Trophoblast cell (in vitro differentiated cells and primary cell): Measurements from ENCODE around the gene TRABD2B.

Experiments used
- DNase-seq, 2 donors: peaks; one replicate each; pipeline ENCODE4 v3.0.0-alpha.2; 2016
- H2AFZ ChIP-seq: 2 replicates; pipeline ENCODE4 v1.6.1; 2013; ENCODE audit warnings: low read length, moderate library complexity, mild to moderate bottlenecking; ENCODE audit not compliant: insufficient read depth, poor library complexity
- H2AK5ac ChIP-seq: 2 replicates; pipeline ENCODE4 v1.6.1; 2013; ENCODE audit warnings: mild to moderate bottlenecking, low read length
- H2BK120ac ChIP-seq: 2 replicates; pipeline ENCODE4 v1.6.1; 2013; ENCODE audit warnings: low read length, mild to moderate bottlenecking, moderate library complexity; ENCODE audit not compliant: insufficient read depth, poor library complexity
- H2BK12ac ChIP-seq: 2 replicates; pipeline ENCODE4 v1.6.1; 2013; ENCODE audit warnings: mild to moderate bottlenecking, low read length, moderate library complexity
- H2BK5ac ChIP-seq: 2 replicates; pipeline ENCODE4 v1.6.1; 2013; ENCODE audit warnings: low read length, low read depth, moderate library complexity, mild to moderate bottlenecking; ENCODE audit not compliant: poor library complexity
- H3K14ac ChIP-seq: 2 replicates; pipeline ENCODE4 v1.6.1; 2013; ENCODE audit warnings: mild to moderate bottlenecking, low read length
- H3K18ac ChIP-seq: 2 replicates; pipeline ENCODE4 v1.6.1; 2013; ENCODE audit warnings: mild to moderate bottlenecking, low read length
- H3K23ac ChIP-seq: 2 replicates; pipeline ENCODE4 v1.6.1; 2013; ENCODE audit warnings: low read length
- H3K27ac ChIP-seq: 2 replicates; pipeline ENCODE4 v1.5.1; 2013; ENCODE audit warnings: low read depth, mild to moderate bottlenecking, inconsistent platforms, low read length, moderate library complexity
- H3K27me3 ChIP-seq: 2 replicates; pipeline ENCODE4 v1.6.1; 2013; ENCODE audit warnings: inconsistent platforms, mild to moderate bottlenecking, low read length, moderate library complexity; ENCODE audit not compliant: insufficient read depth
- H3K36me3 ChIP-seq, 2 experiments: 1 replicate in 1 of 2; 2 replicates in 1 of 2; pipeline ENCODE4 v1.6.1; 2013; ENCODE audit warnings: low read length in 2 of 2, mild to moderate bottlenecking in 2 of 2, moderate library complexity in 1 of 2; ENCODE audit not compliant: insufficient read depth in 2 of 2, control insufficient read depth in 1 of 2
- H3K4ac ChIP-seq: 2 replicates; pipeline ENCODE4 v1.6.1; 2013; ENCODE audit warnings: low read depth, mild to moderate bottlenecking, low read length, moderate library complexity
- H3K4me1 ChIP-seq, 2 experiments: 1 replicate in 1 of 2; 2 replicates in 1 of 2; pipeline ENCODE4 v1.6.1; 2013; ENCODE audit warnings: low read length in 2 of 2, mild to moderate bottlenecking in 2 of 2, moderate library complexity in 1 of 2; ENCODE audit not compliant: insufficient read depth in 2 of 2, control insufficient read depth in 1 of 2
- H3K4me2 ChIP-seq: 2 replicates; pipeline ENCODE4 v1.6.1; 2013; ENCODE audit warnings: inconsistent platforms, mild to moderate bottlenecking, low read length, moderate library complexity
- H3K4me3 ChIP-seq: 2 replicates; pipeline ENCODE4 v1.5.1; 2013; ENCODE audit warnings: mild to moderate bottlenecking, low read depth, low read length, inconsistent platforms
- H3K79me1 ChIP-seq: one replicate; pipeline ENCODE4 v1.6.1; 2013; ENCODE audit warnings: low read length
- H3K79me2 ChIP-seq: 2 replicates; pipeline ENCODE4 v1.6.1; 2013; ENCODE audit warnings: low read length, mild to moderate bottlenecking; ENCODE audit not compliant: control insufficient read depth, insufficient read depth, poor library complexity
- H3K9ac ChIP-seq: 2 replicates; pipeline ENCODE4 v1.6.1; 2013; ENCODE audit warnings: mild to moderate bottlenecking, low read length
- H3K9me3 ChIP-seq: 2 replicates; pipeline ENCODE4 v1.6.1; 2013; ENCODE audit warnings: low read depth, mild to moderate bottlenecking, control low read depth, inconsistent platforms, low read length; ENCODE audit not compliant: insufficient read depth
- H4K12ac ChIP-seq: 2 replicates; pipeline ENCODE4 v1.6.1; 2013; ENCODE audit warnings: low read depth, mild to moderate bottlenecking, low read length, moderate library complexity
- H4K8ac ChIP-seq: 2 replicates; pipeline ENCODE4 v1.6.1; 2013; ENCODE audit warnings: low read depth, mild to moderate bottlenecking, low read length, moderate library complexity
- H4K91ac ChIP-seq: one replicate; pipeline ENCODE4 v1.6.1; 2013; ENCODE audit warnings: low read depth, mild to moderate bottlenecking, low read length, moderate library complexity
- WGBS: extraction: QIAGEN DNeasy Blood & Tissue Kit; methylation state at CpG from one replicate; pipeline ENCODE4 v1.1.7; 2013; ENCODE audit warnings: missing lambda C conversion rate; ENCODE audit not compliant: insufficient read length, insufficient coverage; ENCODE audit errors: extremely low coverage; 5-methylcytosine and 5-hydroxymethylcytosine counted together

TRABD2B gene

DNA sequence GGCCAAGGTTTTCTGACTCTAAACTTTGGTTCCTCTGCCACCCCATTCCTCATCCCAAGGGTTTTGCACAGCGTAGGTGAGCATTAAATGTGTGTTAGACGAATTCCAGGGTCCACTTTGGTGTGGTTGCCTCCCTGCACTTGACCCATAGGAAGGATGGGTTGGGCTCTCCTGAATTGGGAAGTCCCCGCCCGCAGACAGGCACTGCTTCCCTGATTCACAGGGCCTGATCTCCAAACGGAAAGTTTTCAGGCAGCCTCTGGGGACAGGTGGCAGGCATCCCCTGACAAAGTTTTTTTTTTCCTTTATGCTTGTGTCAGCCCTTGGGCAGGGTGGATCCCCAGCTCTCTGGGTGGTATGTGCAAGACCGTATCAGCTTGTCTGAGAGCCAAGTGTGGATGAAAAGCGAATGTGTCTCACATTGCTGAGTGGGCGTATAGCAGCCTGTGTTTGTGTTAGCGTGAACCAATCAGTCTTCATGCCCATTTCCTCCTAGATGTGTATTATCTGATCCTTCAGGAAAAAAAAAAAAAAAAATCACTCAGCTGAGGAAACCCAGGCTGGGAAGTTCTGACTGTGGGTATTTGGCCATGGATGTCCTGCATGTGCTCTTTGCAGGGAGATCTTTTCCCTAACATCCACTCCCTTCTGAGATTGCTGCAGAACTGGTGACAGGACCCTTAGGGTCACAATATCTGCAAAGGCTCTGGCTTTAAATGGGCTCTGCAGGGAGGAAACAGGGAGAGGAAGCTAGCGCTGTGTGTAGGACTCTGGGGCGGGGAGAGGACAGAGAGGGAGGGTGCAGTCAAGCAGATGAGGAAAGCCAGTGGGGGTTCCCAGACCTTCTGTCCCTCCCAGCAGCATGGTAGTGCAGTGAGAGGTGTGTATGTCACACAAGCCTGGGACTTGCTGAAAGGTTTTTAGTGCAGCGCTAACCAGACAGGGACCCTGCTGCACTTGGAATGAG is 42.2 kb upstream of the TRABD2B start:
- Histone ChIP-seq H3K18ac (no peak overlapping the region), H4K8ac (no peak overlapping the region), H2BK120ac (no peak overlapping the region), H3K9me3 (no peaks in the 10 kb centered on the region), H2AK5ac (no peak overlapping the region), H3K27me3 (no peaks in the 10 kb centered on the region), H3K23ac (no peak overlapping the region), H3K4me1 (no peaks in the 10 kb centered on the region), H3K4me3 (no peak overlapping the region), H4K91ac (no peak overlapping the region), H2BK5ac (no peak overlapping the region), H3K36me3 (no peaks in the 10 kb centered on the region), H2BK12ac (no peak overlapping the region), H3K27ac (no peak overlapping the region), H3K79me2 (no peaks in the 10 kb centered on the region), H4K12ac (no peak overlapping the region), H3K9ac (no peak overlapping the region), H3K14ac (no peak overlapping the region), H3K4ac (no peak overlapping the region), H3K4me2 (no peak overlapping the region), H2AFZ (no peak overlapping the region), H3K79me1 (no peaks in the 10 kb centered on the region)
- no CpG with 5 or more reads among the region's 12 CpGs for whole genome bisulfite sequencing
- DNase-seq, result no peak

DNA sequence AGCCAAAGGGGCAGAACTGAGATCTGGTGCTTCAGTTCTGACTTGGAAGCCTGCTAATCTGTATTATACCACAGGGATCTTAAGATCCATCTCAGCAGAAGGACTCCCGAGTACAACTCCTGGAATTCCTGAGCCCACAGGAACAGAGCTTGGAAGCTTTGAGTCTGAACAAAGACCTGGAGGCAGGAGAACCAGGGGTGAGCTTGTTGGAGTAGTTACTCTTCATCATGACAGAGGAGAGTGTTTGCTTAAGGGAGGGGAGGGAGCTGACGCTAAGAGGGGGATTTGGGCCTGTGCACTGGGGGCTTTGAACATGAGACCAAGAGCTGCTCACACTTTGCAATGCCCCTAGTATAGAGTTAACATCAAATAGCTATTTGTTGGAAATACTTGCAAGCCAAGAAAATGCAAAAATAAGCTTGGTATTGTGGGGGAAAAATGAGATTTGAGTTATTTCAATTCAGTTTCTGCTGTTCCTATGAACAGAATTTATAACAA is 41.1 kb upstream of the TRABD2B start:
- H3K36me3 ChIP-seq, result no peaks in the 10 kb centered on the region
- no peak overlapping the region for H2BK12ac ChIP-seq
- H3K4me2 ChIP-seq, result no peak overlapping the region
- H2AFZ ChIP-seq, result no peak overlapping the region
- H3K79me2 ChIP-seq, result no peaks in the 10 kb centered on the region
- H2BK120ac ChIP-seq, result no peak overlapping the region
- H3K27me3 ChIP-seq, result no peaks in the 10 kb centered on the region
- H3K23ac ChIP-seq, result no peak overlapping the region
- H3K27ac ChIP-seq, result no peak overlapping the region
- H3K4ac ChIP-seq, result no peak overlapping the region
- no peaks in the 10 kb centered on the region for H3K4me1 ChIP-seq
- no peak overlapping the region for H3K4me3 ChIP-seq
- no peak overlapping the region for H4K12ac ChIP-seq
- no peak overlapping the region for H3K14ac ChIP-seq
- no peak overlapping the region for H2AK5ac ChIP-seq
- no peaks in the 10 kb centered on the region for H3K79me1 ChIP-seq
- no peak for DNase-seq
- WGBS, result no CpG with 5 or more reads among the region's 2 CpGs
- H2BK5ac ChIP-seq, result no peak overlapping the region
- H3K9ac ChIP-seq, result no peak overlapping the region
- no peak overlapping the region for H3K18ac ChIP-seq
- no peak overlapping the region for H4K91ac ChIP-seq
- no peaks in the 10 kb centered on the region for H3K9me3 ChIP-seq
- H4K8ac ChIP-seq, result no peak overlapping the region

DNA sequence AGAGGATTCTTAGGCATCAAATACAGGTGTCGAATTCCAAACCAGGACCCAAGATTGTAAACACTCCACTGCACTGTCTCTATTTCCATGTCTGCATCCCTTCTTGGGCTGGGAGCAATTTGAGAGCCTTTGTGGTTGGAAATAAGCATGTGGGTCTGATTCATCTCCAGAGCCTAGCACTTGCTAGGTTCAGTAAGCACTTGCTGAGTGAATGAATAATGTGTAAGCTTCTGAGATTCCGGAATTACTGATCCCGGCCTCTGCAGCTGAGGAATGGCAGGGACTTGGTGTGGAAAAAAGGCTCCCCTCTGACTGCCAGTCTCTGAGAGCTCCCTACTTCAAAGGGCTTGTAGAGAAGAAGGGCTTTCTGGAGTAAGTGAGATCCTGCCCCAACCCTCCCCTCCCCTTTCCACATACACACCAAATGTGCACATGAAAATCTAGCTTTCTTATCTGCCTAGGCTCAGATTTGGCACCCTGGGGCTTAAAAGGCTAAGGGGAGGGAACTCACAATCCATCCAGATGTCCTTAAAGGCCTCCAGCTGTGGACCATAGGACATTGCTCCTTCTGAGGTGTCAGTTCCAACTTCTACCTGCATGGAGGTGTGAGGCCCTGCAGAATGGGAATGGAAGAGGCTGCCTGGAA is 39.6 kb upstream of the TRABD2B start:
- Histone ChIP-seq H4K12ac (no peak overlapping the region), H3K27me3 (no peaks in the 10 kb centered on the region), H3K4me2 (no peak overlapping the region), H3K14ac (no peak overlapping the region), H3K18ac (no peak overlapping the region), H3K27ac (no peak overlapping the region), H2BK12ac (no peak overlapping the region), H3K9ac (no peak overlapping the region), H2BK5ac (no peak overlapping the region), H3K36me3 (no peaks in the 10 kb centered on the region), H4K8ac (no peak overlapping the region), H2BK120ac (no peak overlapping the region), H2AK5ac (no peak overlapping the region), H3K4me1 (no peaks in the 10 kb centered on the region), H2AFZ (no peak overlapping the region), H3K4ac (no peak overlapping the region), H3K79me1 (no peaks in the 10 kb centered on the region), H3K9me3 (no peaks in the 10 kb centered on the region), H3K4me3 (no peak overlapping the region), H3K23ac (no peak overlapping the region), H3K79me2 (no peaks in the 10 kb centered on the region), H4K91ac (no peak overlapping the region)
- no CpG with 5 or more reads among the region's 3 CpGs for WGBS
- DNase-seq, result no peak

DNA sequence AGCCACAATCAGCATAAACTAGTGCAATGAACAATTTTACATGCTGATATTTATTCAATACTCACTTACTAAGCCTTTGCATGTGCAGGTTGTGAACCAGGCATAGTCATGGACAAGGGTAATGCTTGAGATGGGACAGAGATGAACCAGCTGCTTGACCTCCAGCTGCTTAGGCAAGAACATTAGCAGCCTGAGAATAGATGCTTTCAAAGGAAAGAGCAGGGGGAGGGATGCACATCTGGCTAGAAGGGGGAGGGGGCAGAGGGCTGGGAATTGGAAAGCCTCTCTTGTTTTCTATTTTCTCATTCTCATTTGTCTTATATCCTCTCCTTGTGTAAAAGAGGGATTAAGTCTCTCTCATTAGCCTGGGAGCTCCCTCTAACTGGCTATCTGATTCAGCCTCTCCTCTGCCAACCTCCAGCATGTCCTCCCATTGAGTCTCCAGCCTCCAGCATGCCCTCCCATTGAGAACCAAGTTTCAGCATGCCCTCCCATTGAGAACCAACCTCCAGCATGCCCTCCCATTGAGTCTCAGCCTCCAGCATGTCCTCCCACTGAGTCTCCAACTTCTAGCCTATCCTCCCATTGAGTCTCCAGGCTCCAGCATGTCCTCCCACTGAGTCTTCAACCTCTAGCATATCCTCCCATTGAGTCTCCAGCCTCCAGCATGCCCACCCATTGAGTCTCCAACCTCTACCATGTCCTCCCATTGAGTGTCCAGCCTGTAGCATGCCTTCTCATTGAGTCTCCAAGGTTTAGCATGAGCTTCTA is 38.4 kb upstream of the TRABD2B start:
- no peak overlapping the region for H3K4ac ChIP-seq
- no peaks in the 10 kb centered on the region for H3K79me2 ChIP-seq
- no peak overlapping the region for H4K91ac ChIP-seq
- no peaks in the 10 kb centered on the region for H3K27me3 ChIP-seq
- no peak overlapping the region for H2BK120ac ChIP-seq
- H3K4me2 ChIP-seq, result no peak overlapping the region
- no peaks in the 10 kb centered on the region for H3K79me1 ChIP-seq
- no peak for DNase-seq
- H3K18ac ChIP-seq, result no peak overlapping the region
- H4K8ac ChIP-seq, result no peak overlapping the region
- no peak overlapping the region for H3K4me3 ChIP-seq
- no peak overlapping the region for H4K12ac ChIP-seq
- H3K9ac ChIP-seq, result no peak overlapping the region
- H3K9me3 ChIP-seq, result no peaks in the 10 kb centered on the region
- no peaks in the 10 kb centered on the region for H3K4me1 ChIP-seq
- no peak overlapping the region for H2BK5ac ChIP-seq
- no peak overlapping the region for H2BK12ac ChIP-seq
- H3K23ac ChIP-seq, result no peak overlapping the region
- H2AK5ac ChIP-seq, result no peak overlapping the region
- no peak overlapping the region for H2AFZ ChIP-seq
- no peaks in the 10 kb centered on the region for H3K36me3 ChIP-seq
- H3K27ac ChIP-seq, result no peak overlapping the region
- no peak overlapping the region for H3K14ac ChIP-seq
